ENCODE results near the gene SDF2L1. TPM values are rescaled to one million over a fixed set of nuclear protein-coding genes. Genes with fewer than 3 reads are reported as not detected.
"Not testable (repeated sequence)": the region's sequence is repeated elsewhere in the genome, so short reads cannot be mapped to it uniquely, and the experiment has no call there.

SDF2L1 gene
- total RNA-seq, 1 donor from 2014 or later, result 95.6 TPM

DNA sequence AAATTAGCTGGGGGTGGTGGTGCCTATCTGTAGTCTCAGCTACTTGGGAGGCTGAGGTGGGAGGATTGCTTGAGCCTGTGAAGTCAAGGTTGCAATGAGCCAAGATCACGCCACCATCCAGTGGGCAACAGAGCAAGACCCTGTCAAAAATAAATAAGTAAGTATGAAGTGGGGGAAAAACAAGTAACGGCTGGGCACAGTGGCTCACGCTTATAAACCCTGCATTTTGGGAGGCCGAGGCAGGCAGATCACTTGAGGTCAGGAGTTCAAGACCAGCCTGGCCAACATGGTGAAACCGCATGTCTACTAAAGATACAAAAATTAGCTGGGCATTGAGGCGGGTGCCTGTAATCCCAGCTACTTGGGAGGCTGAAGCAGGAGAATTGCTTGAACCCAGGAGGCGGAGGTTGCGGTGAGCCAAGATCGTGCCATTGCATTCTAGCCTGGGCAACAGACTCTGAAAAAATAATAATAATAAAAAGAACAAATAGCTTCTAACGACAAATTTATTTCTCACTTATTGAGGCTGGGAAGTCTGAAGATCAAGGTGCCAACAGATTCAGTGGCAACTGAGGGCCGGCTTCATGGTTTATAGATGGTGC is 32.4 kb upstream of the SDF2L1 start:
- DNase-seq (ENCODE audit: low spot score); H3K9me3 Mint-ChIP-seq; H3K27ac Mint-ChIP-seq; H3K27me3 Mint-ChIP-seq (ENCODE audit: low read depth); H3K4me1 Mint-ChIP-seq (ENCODE audit: low read depth); H3K4me3 Mint-ChIP-seq (ENCODE audit: low read depth); intact Hi-C loops (cut with micrococcal nuclease): not testable (repeated sequence)
- H3K36me3 Mint-ChIP-seq (ENCODE audit: low read depth), result peaks cover 43% of the 10 kb centered on the region

DNA sequence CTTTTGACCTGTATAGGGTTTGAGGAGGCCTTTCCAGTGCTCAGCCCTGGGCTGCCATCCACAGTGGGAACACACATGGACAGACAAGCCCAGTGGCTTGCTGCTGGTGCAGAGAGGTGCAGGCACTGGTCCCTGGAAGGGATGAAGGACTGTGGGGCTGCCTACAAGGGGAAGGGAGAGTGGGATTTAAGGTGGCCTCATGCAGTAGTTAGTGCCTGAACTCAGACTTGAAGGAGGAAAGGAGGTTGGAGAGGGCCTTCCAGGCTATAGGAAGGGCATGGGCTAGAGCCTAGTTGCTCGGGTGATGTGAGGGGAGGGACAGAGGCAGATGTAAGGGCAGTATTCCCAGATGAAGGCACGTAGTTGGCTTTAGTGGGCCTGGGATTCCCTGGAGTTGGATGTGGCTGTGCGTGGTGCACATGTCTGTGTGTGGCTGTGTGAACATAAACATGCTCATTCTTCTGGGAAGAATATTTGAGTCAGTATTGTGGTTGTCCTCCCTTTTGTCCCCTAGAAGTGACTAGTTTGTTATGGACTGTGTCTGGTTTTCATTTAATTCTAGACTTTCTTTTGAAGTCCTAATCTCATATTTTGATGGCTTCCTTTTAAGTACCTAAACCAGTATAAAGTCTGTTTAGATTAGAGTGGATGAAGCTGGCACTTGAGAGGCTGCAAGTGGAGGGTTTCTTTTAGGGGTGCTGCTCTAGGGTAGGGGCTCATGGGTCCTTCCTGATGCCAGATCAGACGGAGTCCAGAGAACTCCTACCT is 30.7 kb upstream of the SDF2L1 start:
- peak overlapping the region; percentile 22 for H3K27ac Mint-ChIP-seq
- intact Hi-C loops (cut with micrococcal nuclease), result no loop called here
- no peak overlapping the region for H3K4me3 Mint-ChIP-seq (ENCODE audit: low read depth)

DNA sequence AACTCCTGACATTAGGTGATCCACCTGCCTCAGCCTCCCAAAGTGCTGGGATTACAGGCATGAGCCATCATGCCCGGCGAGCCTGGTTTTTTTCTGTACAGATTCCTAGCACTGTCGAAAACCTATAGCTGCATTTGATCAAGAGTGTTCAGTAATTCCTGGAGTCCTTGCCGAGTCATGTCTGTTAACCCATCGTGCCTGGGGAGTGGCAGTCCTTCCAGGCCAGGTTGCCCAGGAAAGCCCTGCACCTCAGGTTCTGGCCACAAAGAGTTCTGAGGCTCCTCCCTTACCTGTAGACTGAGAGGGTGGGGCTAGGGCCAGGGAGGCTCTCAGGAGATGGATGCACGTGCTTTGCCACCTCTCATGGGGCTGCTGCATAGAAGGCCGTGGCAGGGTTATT is 29.2 kb upstream of the SDF2L1 start:
- peaks cover 51% of the 10 kb centered on the region for H3K36me3 Mint-ChIP-seq (ENCODE audit: low read depth)
- H3K27ac Mint-ChIP-seq, result no peak overlapping the region
- no peak for DNase-seq (ENCODE audit: low spot score)
- H3K27me3 Mint-ChIP-seq (ENCODE audit: low read depth), result no peaks in the 10 kb centered on the region
- H3K4me3 Mint-ChIP-seq (ENCODE audit: low read depth), result no peak overlapping the region
- no peaks in the 10 kb centered on the region for H3K9me3 Mint-ChIP-seq
- intact Hi-C loops (cut with micrococcal nuclease), result no loop called here
- H3K4me1 Mint-ChIP-seq (ENCODE audit: low read depth), result peaks cover 2% of the 10 kb centered on the region

More for the DNA sequence above, 30.7 kb upstream of the SDF2L1 start:
- DNase-seq (ENCODE audit: low spot score), result no peak
- Mint-ChIP-seq H3K36me3 (ENCODE audit: low read depth) (peaks cover 52% of the 10 kb centered on the region), H3K27me3 (ENCODE audit: low read depth) (no peaks in the 10 kb centered on the region), H3K4me1 (ENCODE audit: low read depth) (peaks cover 2% of the 10 kb centered on the region), H3K9me3 (no peaks in the 10 kb centered on the region)

DNA sequence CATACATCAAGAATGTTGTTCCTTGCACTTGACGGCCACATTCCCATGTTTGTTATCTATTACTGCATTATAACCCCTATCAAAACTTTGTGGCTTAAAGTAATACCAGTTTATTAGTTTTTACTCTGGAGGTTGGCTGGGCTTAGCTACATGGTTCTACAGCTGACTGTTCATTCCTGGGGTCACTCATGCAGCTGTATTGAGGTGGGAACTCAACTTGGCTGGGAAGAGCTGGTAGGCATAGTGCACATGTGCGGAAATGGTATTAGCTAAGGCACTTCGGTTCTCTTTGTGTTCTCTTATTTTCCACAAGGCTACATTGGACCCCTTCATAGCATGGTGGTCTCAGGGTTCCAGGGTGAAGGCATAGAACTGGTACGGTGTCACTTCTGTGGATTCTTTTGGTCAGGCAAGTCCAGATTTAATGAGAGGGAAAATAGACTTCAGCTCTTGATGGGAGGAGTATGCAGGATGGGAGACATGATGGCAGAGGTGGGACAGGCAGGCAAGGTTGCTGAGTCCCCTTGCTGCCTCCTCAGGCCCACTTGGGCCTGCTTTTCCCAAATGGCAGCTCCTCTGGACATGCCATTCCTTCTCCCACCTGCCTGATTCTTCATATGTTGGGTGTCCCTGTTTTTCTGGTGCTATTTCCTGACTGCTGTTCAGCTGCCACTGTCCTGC is 28.4 kb upstream of the SDF2L1 start:
- H3K27ac Mint-ChIP-seq, result no peak overlapping the region
- H3K4me1 Mint-ChIP-seq (ENCODE audit: low read depth), result peaks cover 2% of the 10 kb centered on the region

DNA sequence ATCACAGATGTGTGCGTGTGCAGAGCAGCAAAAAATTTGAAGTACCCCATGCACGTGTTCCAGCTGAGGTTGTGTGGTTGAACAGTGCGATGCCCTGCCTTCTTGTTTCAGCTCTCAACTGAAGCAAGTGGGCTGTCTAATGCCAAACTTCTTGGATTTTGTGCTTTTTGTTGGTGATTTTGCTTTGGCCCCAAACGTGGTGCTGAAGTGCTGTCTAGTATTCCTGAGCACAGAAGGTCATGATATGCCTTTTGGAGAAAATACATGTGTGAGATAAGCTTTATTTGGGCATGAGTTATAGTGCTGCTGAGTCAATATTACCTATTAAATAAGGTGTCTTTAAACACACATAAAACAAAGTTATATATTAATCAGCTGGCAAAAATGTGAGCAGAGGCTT is 26.4 kb upstream of the SDF2L1 start:
- no peaks in the 10 kb centered on the region for H3K27me3 Mint-ChIP-seq (ENCODE audit: low read depth)
- DNase-seq (ENCODE audit: low spot score), result no peak
- H3K4me1 Mint-ChIP-seq (ENCODE audit: low read depth), result peaks cover 4% of the 10 kb centered on the region
- no peak overlapping the region for H3K4me3 Mint-ChIP-seq (ENCODE audit: low read depth)
- intact Hi-C loops (cut with micrococcal nuclease), result no loop called here
- H3K9me3 Mint-ChIP-seq, result no peaks in the 10 kb centered on the region
- peaks cover 48% of the 10 kb centered on the region for H3K36me3 Mint-ChIP-seq (ENCODE audit: low read depth)
- no peak overlapping the region for H3K27ac Mint-ChIP-seq

More for the DNA sequence above, 28.4 kb upstream of the SDF2L1 start:
- Mint-ChIP-seq H3K9me3 (no peaks in the 10 kb centered on the region), H3K36me3 (ENCODE audit: low read depth) (peaks cover 49% of the 10 kb centered on the region), H3K27me3 (ENCODE audit: low read depth) (no peaks in the 10 kb centered on the region), H3K4me3 (ENCODE audit: low read depth) (no peak overlapping the region)
- DNase-seq (ENCODE audit: low spot score), result no peak
- intact Hi-C loops (cut with micrococcal nuclease), result no loop called here

DNA sequence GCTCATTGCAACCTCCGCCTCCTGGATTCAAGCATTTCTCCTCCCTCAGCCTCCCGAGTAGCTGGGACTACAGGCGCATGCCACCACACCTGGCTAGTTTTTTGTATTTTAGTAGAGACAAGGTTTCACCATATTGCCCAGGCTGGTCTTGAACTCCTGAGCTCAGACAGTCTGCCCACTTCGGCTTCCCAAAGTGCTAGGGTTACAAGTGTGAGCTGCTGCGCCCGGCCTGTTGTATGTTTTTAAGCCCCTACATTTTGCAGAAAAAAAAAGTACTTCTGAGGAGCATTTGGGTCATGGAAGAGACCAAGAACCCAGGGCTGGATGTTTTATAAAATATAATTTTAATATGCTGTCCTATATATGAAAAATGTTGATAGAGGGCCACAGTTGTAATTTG is 24.8 kb upstream of the SDF2L1 start:
- DNase-seq (ENCODE audit: low spot score); H3K9me3 Mint-ChIP-seq; H3K4me1 Mint-ChIP-seq (ENCODE audit: low read depth); H3K4me3 Mint-ChIP-seq (ENCODE audit: low read depth); H3K27ac Mint-ChIP-seq; intact Hi-C loops (cut with micrococcal nuclease); H3K27me3 Mint-ChIP-seq (ENCODE audit: low read depth): not testable (repeated sequence)
- peaks cover 42% of the 10 kb centered on the region for H3K36me3 Mint-ChIP-seq (ENCODE audit: low read depth)

DNA sequence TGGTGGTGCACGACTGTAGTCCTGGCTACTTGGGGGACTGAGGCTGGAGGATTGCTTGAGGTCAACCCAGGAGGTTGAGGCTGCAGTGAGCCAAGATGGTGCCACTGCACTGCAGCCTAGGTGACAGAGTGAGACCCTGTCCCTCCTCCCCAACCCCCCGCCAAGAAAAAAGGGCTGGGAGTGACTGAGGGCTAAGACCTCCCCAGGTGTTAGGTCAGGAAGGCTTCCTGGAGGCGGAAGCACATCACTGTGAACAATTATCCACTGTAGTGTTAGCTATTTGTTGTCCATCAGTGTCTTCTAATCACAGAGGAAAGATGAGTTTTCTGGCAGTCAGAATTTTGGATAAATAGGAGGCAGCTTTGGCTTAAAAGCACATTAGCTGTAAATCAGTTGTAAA is 21.1 kb upstream of the SDF2L1 start:
- Mint-ChIP-seq H3K27ac (no peak overlapping the region), H3K36me3 (ENCODE audit: low read depth) (peaks cover 39% of the 10 kb centered on the region), H3K4me3 (ENCODE audit: low read depth) (no peak overlapping the region), H3K27me3 (ENCODE audit: low read depth) (no peaks in the 10 kb centered on the region), H3K9me3 (no peaks in the 10 kb centered on the region), H3K4me1 (ENCODE audit: low read depth) (peaks cover 9% of the 10 kb centered on the region)
- intact Hi-C loops (cut with micrococcal nuclease), result no loop called here
- DNase-seq (ENCODE audit: low spot score), result no peak

DNA sequence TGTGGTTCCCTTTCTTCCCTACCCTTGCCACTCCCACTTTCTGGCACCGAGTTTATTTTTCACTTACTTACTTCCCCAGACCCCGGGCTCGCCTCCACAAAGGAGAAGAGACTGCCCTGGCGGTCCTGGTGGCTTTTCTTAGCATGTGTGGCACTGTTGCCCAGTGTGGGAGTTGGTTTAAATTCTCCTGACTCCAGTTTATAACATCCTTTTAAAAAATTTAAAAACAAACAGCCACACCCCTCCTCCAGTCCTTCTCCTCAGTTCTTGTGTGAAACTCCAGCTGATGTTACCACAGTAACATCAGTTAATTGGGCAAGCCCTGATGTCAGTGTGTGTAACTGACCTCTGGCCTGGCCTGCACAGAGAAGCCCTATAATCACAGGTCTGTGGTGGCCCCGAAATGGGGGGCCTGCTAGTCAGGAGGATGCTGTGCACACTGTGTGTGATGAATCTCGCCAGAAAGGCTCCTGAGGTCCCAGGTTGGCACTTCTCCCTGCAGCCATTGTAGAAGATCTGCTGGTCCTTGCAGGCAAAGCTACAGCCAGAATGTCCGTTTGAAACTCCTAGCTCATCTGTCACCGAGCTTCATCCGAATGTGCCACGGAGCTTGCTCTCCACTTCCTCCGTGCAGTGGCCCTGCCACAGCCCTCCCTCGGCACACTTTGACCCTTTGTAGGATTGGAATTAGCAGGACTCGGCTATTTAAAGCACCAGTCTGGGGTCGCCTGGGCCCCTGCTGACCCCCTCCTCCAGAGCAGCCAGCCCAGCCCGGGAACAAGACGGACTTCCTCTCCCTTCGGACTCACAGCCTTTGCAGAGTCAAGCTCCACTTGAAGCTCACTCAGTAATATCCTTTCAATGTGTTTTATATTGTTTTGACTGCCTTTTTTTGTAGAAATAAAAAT is 19.8 kb upstream of the SDF2L1 start:
- DNase-seq (ENCODE audit: low spot score), result no peak
- Mint-ChIP-seq H3K27me3 (ENCODE audit: low read depth) (no peaks in the 10 kb centered on the region), H3K4me3 (ENCODE audit: low read depth) (no peak overlapping the region), H3K4me1 (ENCODE audit: low read depth) (peaks cover 16% of the 10 kb centered on the region), H3K27ac (no peak overlapping the region), H3K9me3 (no peaks in the 10 kb centered on the region), H3K36me3 (ENCODE audit: low read depth) (peaks cover 46% of the 10 kb centered on the region)
- intact Hi-C loops (cut with micrococcal nuclease), result no loop called here

DNA sequence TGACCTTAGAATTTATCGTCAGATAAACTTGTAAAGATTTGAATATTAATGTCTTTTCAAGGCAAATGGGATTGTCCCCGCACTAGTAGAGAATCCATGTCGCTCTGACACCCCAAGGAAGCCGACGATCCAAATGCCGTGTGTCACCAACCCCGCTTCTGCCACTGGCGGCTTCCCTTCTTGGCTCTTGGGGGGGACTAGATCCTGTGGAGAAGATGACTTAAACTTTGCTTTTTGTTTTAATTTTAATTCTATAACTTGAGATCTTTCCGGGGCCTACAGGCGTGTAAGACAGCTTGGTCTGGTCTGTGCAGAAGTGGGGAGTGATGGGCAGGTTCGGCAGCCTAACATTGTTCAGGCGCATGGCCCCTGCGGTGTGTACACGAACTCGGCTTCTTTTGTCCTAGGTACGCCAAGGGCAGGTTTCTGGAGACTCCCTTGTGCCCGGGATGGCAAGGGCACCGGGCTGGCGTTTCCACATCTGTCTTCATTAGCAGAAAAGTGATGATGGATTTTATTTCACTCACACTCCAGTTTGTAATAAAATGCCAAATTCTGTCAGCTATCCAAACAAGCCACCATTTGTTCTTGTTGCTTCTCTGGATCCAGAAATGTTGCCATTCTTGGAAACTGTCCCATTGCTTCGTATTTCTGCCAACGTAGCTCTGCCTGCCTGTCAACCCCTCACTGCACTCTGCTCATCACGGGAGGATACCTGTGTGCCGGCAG is 19.0 kb upstream of the SDF2L1 start:
- Mint-ChIP-seq H3K4me3 (ENCODE audit: low read depth) (no peak overlapping the region), H3K27ac (no peak overlapping the region), H3K27me3 (ENCODE audit: low read depth) (no peaks in the 10 kb centered on the region), H3K9me3 (no peaks in the 10 kb centered on the region), H3K36me3 (ENCODE audit: low read depth) (peaks cover 51% of the 10 kb centered on the region), H3K4me1 (ENCODE audit: low read depth) (peaks cover 20% of the 10 kb centered on the region)
- intact Hi-C loops (cut with micrococcal nuclease), result no loop called here
- DNase-seq (ENCODE audit: low spot score), result no peak

DNA sequence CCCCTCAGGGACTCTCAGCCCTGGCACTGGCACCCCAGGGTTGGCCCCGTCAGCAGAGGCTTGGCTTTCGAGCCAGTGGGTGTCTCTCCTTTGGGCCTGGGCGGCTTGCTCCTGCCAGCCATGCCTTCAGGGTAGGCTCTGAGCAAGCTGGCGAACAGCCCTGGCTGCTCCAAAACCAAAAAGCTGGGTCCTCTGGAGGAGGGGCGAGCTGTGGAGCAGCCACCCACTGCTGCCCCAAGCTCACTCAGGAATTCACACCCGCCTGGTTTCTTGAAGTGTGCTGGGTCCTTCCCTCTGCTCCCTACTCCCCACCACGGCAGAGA is 18.5 kb upstream of the SDF2L1 start:
- Mint-ChIP-seq H3K27ac (no peak overlapping the region), H3K4me3 (ENCODE audit: low read depth) (no peak overlapping the region), H3K4me1 (ENCODE audit: low read depth) (peaks cover 23% of the 10 kb centered on the region), H3K27me3 (ENCODE audit: low read depth) (no peaks in the 10 kb centered on the region), H3K36me3 (ENCODE audit: low read depth) (peaks cover 55% of the 10 kb centered on the region), H3K9me3 (no peaks in the 10 kb centered on the region)
- intact Hi-C loops (cut with micrococcal nuclease), result no loop called here
- no peak for DNase-seq (ENCODE audit: low spot score)

DNA sequence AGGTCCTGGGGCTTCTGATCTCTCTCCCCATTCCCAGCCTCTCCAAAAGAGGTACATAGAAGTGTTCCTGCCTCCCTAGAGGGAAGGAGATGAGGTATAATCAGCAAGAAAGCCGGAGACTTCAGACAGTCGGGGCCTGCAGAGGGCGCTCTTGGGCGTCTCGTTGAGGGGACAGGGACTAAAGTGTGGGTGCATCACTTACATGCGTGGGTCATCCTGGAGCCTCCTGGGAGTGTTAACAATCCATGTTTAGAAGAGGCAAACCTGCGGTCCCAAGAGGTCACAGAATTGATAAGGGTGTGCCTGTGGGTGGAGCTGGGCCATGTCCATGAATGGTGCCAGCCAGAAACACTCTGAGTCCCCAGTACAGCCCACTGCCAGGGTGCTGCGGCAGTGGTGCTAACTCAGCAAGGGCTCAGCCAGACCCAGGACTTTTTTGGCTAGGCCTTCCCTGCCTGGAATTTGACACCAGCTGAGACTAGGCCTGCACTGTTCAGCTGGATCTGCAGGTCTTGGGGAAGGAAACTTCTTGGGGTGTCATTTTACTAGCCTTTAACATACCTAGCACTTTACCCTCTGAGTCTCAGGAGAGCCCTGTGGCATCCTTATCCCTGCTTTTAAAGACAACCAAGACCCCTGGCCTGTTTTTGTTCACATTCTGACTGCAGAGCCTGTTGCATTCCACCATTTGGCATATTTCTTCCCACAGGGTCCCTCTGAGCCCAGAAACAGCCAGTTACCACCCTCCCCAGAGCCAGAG is 17.8 kb upstream of the SDF2L1 start:
- Mint-ChIP-seq H3K4me1 (ENCODE audit: low read depth) (peaks cover 25% of the 10 kb centered on the region), H3K27ac (peak overlapping the region; percentile 65), H3K36me3 (ENCODE audit: low read depth) (peaks cover 58% of the 10 kb centered on the region), H3K9me3 (no peaks in the 10 kb centered on the region), H3K4me3 (ENCODE audit: low read depth) (no peak overlapping the region), H3K27me3 (ENCODE audit: low read depth) (no peaks in the 10 kb centered on the region)
- DNase-seq (ENCODE audit: low spot score), result no peak
- intact Hi-C loops (cut with micrococcal nuclease), result no loop called here
